ENCODE measurements around the gene RAB26. TPM values are rescaled to one million over a fixed set of nuclear protein-coding genes. Genes with fewer than 3 reads are reported as not detected.

The RAB26 gene
- total and polyA plus RNA-seq, 2 of the 13 experiments (the other 11 are each of a cell fraction or from before 2014, with no cell fraction given): 0.86 to 3.6 TPM

- Histone ChIP-seq H3K4me2 (ENCODE audit: low read depth, low read length) (no peak overlapping the region), H3K27me3 (ENCODE audit: control insufficient read depth in 1 of 2, insufficient read depth in 2 of 2, low read length in 2 of 2) (no peaks in the 10 kb centered on the region), H3K9ac (ENCODE audit: insufficient read depth, low read depth, low read length) (no peak overlapping the region), H3K4me1 (ENCODE audit: insufficient read depth, low read length) (peaks cover 17% of the 10 kb centered on the region), H3K36me3 (replicated peaks in 1 of 2; ENCODE audit: control insufficient read depth in 1 of 2, insufficient read depth in 2 of 2, low read length in 2 of 2) (peaks cover 7 to 18% of the 10 kb centered on the region in 2 experiments; a peak in 2 of 5 replicates), H4K20me1 (ENCODE audit: insufficient read depth, low read length) (no peaks in the 10 kb centered on the region), H3K9me3 (ENCODE audit: low read length) (no peaks in the 10 kb centered on the region), H3K79me2 (ENCODE audit: insufficient read depth, low read length) (no peaks in the 10 kb centered on the region), H3K27ac (ENCODE audit: extremely low read length, insufficient read depth, low read length) (no peak overlapping the region), H2AFZ (ENCODE audit: low read length) (no peak overlapping the region), H3K4me3 (replicated peaks in 1 of 3; ENCODE audit: insufficient read depth in 1 of 3, low read depth in 2 of 3, low read length in 3 of 3) (no peak overlapping the region)
- ATAC-seq (no peak), DNase-seq (ENCODE audit: low spot score) (no peak), FAIRE-seq (no peak)
- in situ Hi-C loops (cut with HindIII; ENCODE audit: extremely low pct_ligation_motif_present, low pct_unique_long_range_greater_than_20kb) (no loop called here), intact Hi-C loops (cut with micrococcal nuclease; ENCODE audit: unreplicated experiment) (no loop called here)
- CTCF ChIA-PET (ENCODE audit: low intra/inter-chr PET ratio, low total read pairs): no interaction called here
- POLR2A ChIA-PET: no interaction called here
- no peak for TF ChIP-seq NFAT5 (CRISPR knock-in tag; IDR thresholded peaks at IDR 0.05)
- no peak for TF ChIP-seq ZNF883 (CRISPR knock-in tag; IDR thresholded peaks at IDR 0.05; ENCODE audit: not compliant biosample characterization)
- no peak for TF ChIP-seq PCBP1 (IDR thresholded peaks at IDR 0.05; ENCODE audit: borderline replicate concordance, low read depth, low read length)
- TF ChIP-seq SP4 (CRISPR knock-in tag; IDR thresholded peaks at IDR 0.05): no peak
- no peak for TF ChIP-seq ZNF577 (CRISPR knock-in tag; IDR thresholded peaks at IDR 0.05; ENCODE audit: borderline replicate concordance, low read depth)
- TF ChIP-seq ZNF329 (CRISPR knock-in tag; IDR thresholded peaks at IDR 0.05; ENCODE audit: low read depth): no peak
- no peak for TF ChIP-seq ZFP36L2 (CRISPR knock-in tag; IDR thresholded peaks at IDR 0.05)
- TF ChIP-seq SCMH1 (CRISPR knock-in tag; IDR thresholded peaks at IDR 0.05; ENCODE audit: borderline replicate concordance): no peak
- no peak for TF ChIP-seq NCOA5 (CRISPR knock-in tag; IDR thresholded peaks at IDR 0.05)
- no peak for TF ChIP-seq MTA1 (CRISPR knock-in tag; IDR thresholded peaks at IDR 0.05; ENCODE audit: borderline replicate concordance)
- no peak for TF ChIP-seq DNMT3B (CRISPR knock-in tag; conservative IDR thresholded peaks at IDR 0.05)
- no peak for TF ChIP-seq CCDC6 (CRISPR knock-in tag; IDR thresholded peaks at IDR 0.05)
- TF ChIP-seq ZNF782 (CRISPR knock-in tag; IDR thresholded peaks at IDR 0.05; ENCODE audit: borderline replicate concordance): no peak
- no peak for TF ChIP-seq ZNF430 (CRISPR knock-in tag; IDR thresholded peaks at IDR 0.05)
- TF ChIP-seq ZNF232 (CRISPR knock-in tag; IDR thresholded peaks at IDR 0.05; ENCODE audit: borderline replicate concordance): no peak
- 97% methylated on average over 38 of the region's 50 CpGs for WGBS (ENCODE audit: low lambda C conversion rate)
- BruUV-seq (replicated peaks): no TSS peak
Observed at GRCh38 chr16:2179107-2179501, 30.7 kb downstream of the RAB26 start.
